Activated CD8-positive, alpha-beta memory T cell treated with anti-CD3 and anti-CD28 coated beads, Interleukin-2, amount 10 ng/mL, durations not matched to agents 7 days and 5 days (primary cell): ENCODE measurements around the gene MT4. TPM values are rescaled to one million over a fixed set of nuclear protein-coding genes. Genes with fewer than 3 reads are reported as not detected.

Experiments used
- ATAC-seq: fragments of 150-1000 bp; cut with Tn5 transposase; one replicate; pipeline ENCODE4 v1.10.0; 2021; ENCODE audit warnings: moderate library complexity
- CTCF ChIA-PET: fragments of 350-600 bp; sonication (Branson Sonifier 250); formaldehyde crosslinking; loops from one replicate; lab custom pipeline; 2021; ENCODE audit warnings: antibody characterized with exemption; lab: Charles Lee
- DNase-seq: peaks from one replicate; pipeline ENCODE4 v3.0.0-alpha.2; 2020
- H3K27ac Mint-ChIP-seq: one replicate; pipeline ENCODE4 v1.8.0; 2021; ENCODE audit warnings: mild to moderate bottlenecking, mixed read lengths
- H3K27me3 Mint-ChIP-seq: one replicate; pipeline ENCODE4 v1.8.0; 2021; ENCODE audit warnings: mixed read lengths
- H3K36me3 Mint-ChIP-seq: one replicate; pipeline ENCODE4 v1.8.0; 2021; ENCODE audit warnings: mild to moderate bottlenecking, mixed read lengths
- H3K4me1 Mint-ChIP-seq: one replicate; pipeline ENCODE4 v1.8.0; 2021; ENCODE audit warnings: mixed read lengths
- H3K4me3 Mint-ChIP-seq: one replicate; pipeline ENCODE4 v1.8.0; 2021; ENCODE audit warnings: mild to moderate bottlenecking, moderate library complexity, mixed read lengths
- H3K9me3 Mint-ChIP-seq: one replicate; pipeline ENCODE4 v1.8.0; 2022; ENCODE audit warnings: low read depth, mixed read lengths
- total RNA-seq, 2 experiments: library from RNA; stranded (reverse); gene quantifications; one replicate each; pipeline ENCODE4 v1.2.3, GENCODE V29; 2021

The MT4 gene
- total RNA-seq, 2 experiments from 2014 or later = not detected

GRCh38 chr16:56609463-56609921, 44.6 kb downstream of the MT4 start:
- no peaks in the 10 kb centered on the region for H3K36me3 Mint-ChIP-seq
- peak overlapping the region; percentile 94 for H3K27ac Mint-ChIP-seq
- peak; percentile 46 for ATAC-seq
- H3K27me3 Mint-ChIP-seq = no peaks in the 10 kb centered on the region
- DNase-seq = peak; percentile 83
- CTCF ChIA-PET = interaction anchor here (0.8 to 3.9 kb wide), 5 partner anchors 9 to 92 kb away, joined by 3 to 15 read pairs (median 6); no protein-coding TSS in a partner anchor
- no peaks in the 10 kb centered on the region for H3K9me3 Mint-ChIP-seq
- peak overlapping the region; percentile 95 for H3K4me3 Mint-ChIP-seq
- peaks cover 59% of the 10 kb centered on the region for H3K4me1 Mint-ChIP-seq

- H3K27ac Mint-ChIP-seq = peak overlapping the region; percentile 94
- peak overlapping the region; percentile 95 for H3K4me3 Mint-ChIP-seq
- no peaks in the 10 kb centered on the region for H3K27me3 Mint-ChIP-seq
- DNase-seq (peak; percentile 75), ATAC-seq (peak; percentile 17)
- peaks cover 66% of the 10 kb centered on the region for H3K4me1 Mint-ChIP-seq
- CTCF ChIA-PET = interaction anchor here (0.8 to 2.7 kb wide), 3 partner anchors 9 to 92 kb away, joined by 3 to 10 read pairs (median 6); no protein-coding TSS in a partner anchor
- no peaks in the 10 kb centered on the region for H3K36me3 Mint-ChIP-seq
- no peaks in the 10 kb centered on the region for H3K9me3 Mint-ChIP-seq
These were observed 45.2 kb downstream of the MT4 start for GRCh38 chr16:56610017-56610608.

DNA sequence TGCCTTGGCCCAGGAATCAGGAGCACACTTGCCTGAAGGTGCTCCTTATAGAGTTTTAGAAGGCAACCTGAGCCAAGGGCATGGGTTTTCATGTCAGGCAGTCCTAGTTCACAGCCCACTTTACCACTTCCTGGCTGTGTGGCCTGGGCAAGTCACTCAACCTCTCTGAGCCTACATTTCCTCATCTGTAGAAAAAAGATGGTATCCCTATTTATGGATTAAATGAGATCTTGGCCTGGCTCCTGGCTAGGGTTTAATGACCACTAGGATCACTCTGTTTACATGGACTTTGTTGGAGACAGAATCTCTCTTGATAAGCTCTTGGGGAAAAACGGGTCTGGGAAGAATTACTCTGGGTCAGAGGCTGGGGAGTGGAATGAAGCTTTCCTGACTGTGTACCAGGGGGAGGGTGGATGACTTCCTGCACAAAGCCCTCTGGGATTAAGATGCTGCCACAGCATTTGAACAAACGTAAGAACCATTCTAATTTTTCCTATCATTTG, 45.8 kb downstream of the MT4 start:
- H3K36me3 Mint-ChIP-seq = no peaks in the 10 kb centered on the region
- H3K27me3 Mint-ChIP-seq = no peaks in the 10 kb centered on the region
- H3K4me3 Mint-ChIP-seq = peak overlapping the region; percentile 95
- peak overlapping the region; percentile 94 for H3K27ac Mint-ChIP-seq
- CTCF ChIA-PET = interaction anchor here (2.0 to 4.1 kb wide), 4 partner anchors 10 to 91 kb away, joined by 6 to 12 read pairs (median 9); no protein-coding TSS in a partner anchor
- H3K9me3 Mint-ChIP-seq = no peaks in the 10 kb centered on the region
- ATAC-seq (no peak), DNase-seq (peak; percentile 74)
- H3K4me1 Mint-ChIP-seq = peaks cover 69% of the 10 kb centered on the region

- ATAC-seq (no peak), DNase-seq (no peak)
- peaks cover 71% of the 10 kb centered on the region for H3K4me1 Mint-ChIP-seq
- H3K27ac Mint-ChIP-seq = peak overlapping the region; percentile 58
- H3K9me3 Mint-ChIP-seq = no peaks in the 10 kb centered on the region
- CTCF ChIA-PET = interaction anchor here (1.9 to 4.1 kb wide), 4 partner anchors 11 to 90 kb away, joined by 6 to 12 read pairs (median 8); partner anchors contain the start of gene MT1E
- no peaks in the 10 kb centered on the region for H3K36me3 Mint-ChIP-seq
- no peaks in the 10 kb centered on the region for H3K27me3 Mint-ChIP-seq
- no peak overlapping the region for H3K4me3 Mint-ChIP-seq
These were observed 46.5 kb downstream of the MT4 start for GRCh38 chr16:56611281-56611833.

DNA sequence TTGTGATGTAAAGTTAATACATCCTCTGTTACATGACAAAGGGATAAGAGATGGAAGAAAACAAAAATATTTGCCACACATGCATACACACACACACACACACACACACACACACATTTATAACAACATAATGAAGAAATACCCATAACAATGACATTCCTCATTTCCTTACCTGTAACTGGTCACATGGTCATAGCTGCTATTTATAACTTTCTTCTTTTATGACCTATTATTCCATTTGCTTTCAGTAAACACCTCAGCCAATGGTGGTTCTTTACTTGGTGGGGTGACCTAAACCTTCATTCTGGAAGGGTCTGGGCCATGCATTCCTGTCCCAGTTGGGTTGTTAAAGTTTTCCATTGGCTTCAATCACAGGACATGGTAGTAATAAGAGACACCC, 48.8 kb downstream of the MT4 start:
- Mint-ChIP-seq H3K4me3 (no peak overlapping the region), H3K9me3 (no peaks in the 10 kb centered on the region), H3K4me1 (peaks cover 67% of the 10 kb centered on the region), H3K27me3 (peaks cover 14% of the 10 kb centered on the region), H3K27ac (no peak overlapping the region), H3K36me3 (no peaks in the 10 kb centered on the region)
- CTCF ChIA-PET = interaction anchor here (4.1 kb wide), 1 partner anchor 37 kb away, joined by 12 read pairs; no protein-coding TSS in a partner anchor
- DNase-seq (no peak), ATAC-seq (no peak)

GRCh38 chr16:56614549-56614991, 49.7 kb downstream of the MT4 start:
- ATAC-seq (peak; percentile 57), DNase-seq (peak; percentile 57)
- H3K27ac Mint-ChIP-seq = peak overlapping the region; percentile 73
- H3K27me3 Mint-ChIP-seq = peaks cover 20% of the 10 kb centered on the region
- no peaks in the 10 kb centered on the region for H3K36me3 Mint-ChIP-seq
- no peaks in the 10 kb centered on the region for H3K9me3 Mint-ChIP-seq
- CTCF ChIA-PET = interaction anchor here (0.9 to 4.1 kb wide), 3 partner anchors 14 to 832 kb away, joined by 3 to 12 read pairs (median 3); no protein-coding TSS in a partner anchor
- peaks cover 65% of the 10 kb centered on the region for H3K4me1 Mint-ChIP-seq
- H3K4me3 Mint-ChIP-seq = no peak overlapping the region

DNA sequence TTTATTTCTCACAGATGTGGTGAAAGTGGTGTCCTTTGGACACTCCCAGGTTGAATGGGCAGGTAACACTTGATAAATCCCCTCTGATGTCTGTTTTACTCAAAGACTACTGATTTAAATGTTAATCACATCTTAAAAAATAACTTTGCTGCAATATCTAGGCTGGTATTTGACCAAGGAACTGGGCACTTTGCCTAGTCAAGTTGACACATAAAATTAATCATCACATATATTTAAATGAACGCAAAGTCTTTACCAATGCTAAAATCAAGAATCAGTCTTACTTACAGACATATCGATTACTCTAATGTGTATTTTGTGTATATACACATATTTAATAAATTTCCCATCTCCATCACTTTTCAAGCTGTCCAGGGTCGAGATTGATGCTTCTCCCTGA, 50.5 kb downstream of the MT4 start:
- H3K27ac Mint-ChIP-seq = no peak overlapping the region
- CTCF ChIA-PET = interaction anchor here (0.9 to 1.0 kb wide), 2 partner anchors 15 to 831 kb away, joined by 3 read pairs; no protein-coding TSS in a partner anchor
- H3K4me3 Mint-ChIP-seq = no peak overlapping the region
- ATAC-seq = no peak
- H3K9me3 Mint-ChIP-seq = no peaks in the 10 kb centered on the region
- peaks cover 23% of the 10 kb centered on the region for H3K27me3 Mint-ChIP-seq
- H3K4me1 Mint-ChIP-seq = peaks cover 59% of the 10 kb centered on the region
- no peak for DNase-seq
- H3K36me3 Mint-ChIP-seq = no peaks in the 10 kb centered on the region

DNA sequence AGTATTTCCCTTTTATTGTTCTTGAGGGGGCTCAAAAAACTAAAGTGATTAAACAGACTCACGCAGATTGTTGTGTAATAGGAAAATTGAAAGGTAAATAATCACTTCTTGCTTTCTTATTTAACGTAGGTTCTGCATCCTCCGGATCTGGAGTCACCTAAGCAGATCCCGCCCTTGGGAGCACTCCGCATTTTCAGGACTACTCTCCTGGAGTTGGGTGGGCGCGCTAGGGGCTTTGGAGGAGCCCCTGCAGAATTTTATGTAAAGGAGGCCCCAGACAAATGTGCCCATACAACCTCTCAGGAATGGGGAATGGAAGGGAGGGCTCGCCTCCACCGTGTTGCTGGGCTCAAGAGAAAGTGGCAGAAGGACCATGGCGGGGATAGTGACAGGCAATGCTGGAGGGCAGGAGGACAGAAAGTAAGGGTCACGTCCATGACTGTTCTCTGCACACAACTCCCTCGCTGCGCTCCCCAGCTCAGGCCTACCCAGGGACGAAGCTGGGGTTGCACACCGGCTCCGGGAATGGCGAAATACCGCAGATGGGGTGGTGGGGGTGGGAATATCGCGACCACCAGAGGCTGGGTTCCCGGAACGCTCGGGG, 51.8 kb downstream of the MT4 start:
- Mint-ChIP-seq H3K27me3 (peaks cover 26% of the 10 kb centered on the region), H3K9me3 (no peaks in the 10 kb centered on the region), H3K4me1 (peaks cover 45% of the 10 kb centered on the region), H3K4me3 (peak overlapping the region; percentile 54), H3K27ac (no peak overlapping the region), H3K36me3 (no peaks in the 10 kb centered on the region)
- ATAC-seq (no peak), DNase-seq (no peak)
- CTCF ChIA-PET = interaction anchor here (1.6 kb wide), 1 partner anchor 27 kb away, joined by 3 read pairs; no protein-coding TSS in a partner anchor

GRCh38 chr16:56617212-56618085, 52.6 kb downstream of the MT4 start:
- peak; percentile 78 for DNase-seq
- peak; percentile 88 for ATAC-seq
- CTCF ChIA-PET = interaction anchor here (1.1 to 1.6 kb wide), 3 partner anchors 8 to 26 kb away, joined by 3 to 6 read pairs (median 4); partner anchors contain the start of gene MT2A
- peaks cover 28% of the 10 kb centered on the region for H3K27me3 Mint-ChIP-seq
- H3K27ac Mint-ChIP-seq = no peak overlapping the region
- H3K4me1 Mint-ChIP-seq = peaks cover 42% of the 10 kb centered on the region
- H3K4me3 Mint-ChIP-seq = peak overlapping the region; percentile 54
- H3K36me3 Mint-ChIP-seq = no peaks in the 10 kb centered on the region
- no peaks in the 10 kb centered on the region for H3K9me3 Mint-ChIP-seq

DNA sequence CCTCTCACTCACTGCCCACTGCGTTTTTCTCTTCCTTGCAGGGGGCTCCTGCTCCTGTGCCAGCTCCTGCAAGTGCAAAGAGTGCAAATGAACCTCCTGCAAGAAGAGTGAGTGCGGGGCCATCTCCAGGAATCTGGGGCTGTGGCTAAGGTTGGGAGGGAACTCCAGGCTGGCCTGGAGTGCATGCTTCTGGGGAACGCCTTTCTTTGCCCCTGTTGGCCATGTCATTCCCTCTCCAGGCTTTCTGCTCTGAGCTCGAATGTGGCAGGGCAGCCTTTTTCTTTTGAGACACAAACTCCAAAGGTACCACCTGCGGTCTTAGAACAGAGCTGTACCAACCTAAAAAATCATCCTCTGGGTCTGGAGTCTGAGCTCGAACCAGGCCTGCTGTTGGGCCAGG, 53.3 kb downstream of the MT4 start:
- H3K36me3 Mint-ChIP-seq = no peaks in the 10 kb centered on the region
- peaks cover 39% of the 10 kb centered on the region for H3K4me1 Mint-ChIP-seq
- DNase-seq (no peak), ATAC-seq (no peak)
- H3K27ac Mint-ChIP-seq = no peak overlapping the region
- peaks cover 28% of the 10 kb centered on the region for H3K27me3 Mint-ChIP-seq
- CTCF ChIA-PET = interaction anchor here (1.1 to 1.6 kb wide), 3 partner anchors 9 to 26 kb away, joined by 3 to 6 read pairs (median 4); partner anchors contain the start of gene MT2A
- H3K9me3 Mint-ChIP-seq = no peaks in the 10 kb centered on the region
- peak overlapping the region; percentile 54 for H3K4me3 Mint-ChIP-seq
